H7 (cell line): ENCODE data around the gene UGT1A7. TPM values are rescaled to one million over a fixed set of nuclear protein-coding genes. Genes with fewer than 3 reads are reported as not detected.
"Not testable (repeated sequence)": the region's sequence is repeated elsewhere in the genome, so short reads cannot be mapped to it uniquely, and the experiment has no call there.

Experiments used
- DNase-seq: peaks from one replicate; pipeline ENCODE4 v3.0.0; 2012
- H3K27me3 ChIP-seq: 2 replicates; pipeline ENCODE4 v1.6.0; 2011; ENCODE audit warnings: mild to moderate bottlenecking, low read length; ENCODE audit not compliant: control insufficient read depth, insufficient read depth
- H3K36me3 ChIP-seq: replicated peaks from 2 replicates; pipeline ENCODE4 v1.5.1; 2011; ENCODE audit warnings: low read length; ENCODE audit not compliant: control insufficient read depth, insufficient read depth
- H3K4me3 ChIP-seq: 2 replicates; pipeline ENCODE4 v1.5.1; 2011; ENCODE audit warnings: low read depth, mild to moderate bottlenecking, control low read depth, low read length, moderate library complexity; ENCODE audit not compliant: insufficient read depth
- total RNA-seq: library from RNA; depleted of rRNA; stranded (reverse); fragments of >200 nt; shearing (Covaris generic); gene quantifications from 2 replicates; pipeline ENCODE4 v1.2.3, GENCODE V29; 2014

Gene UGT1A7
- total RNA-seq, 1 experiment from 2014 or later, result not detected

- no peak for DNase-seq
- Histone ChIP-seq H3K27me3 (no peaks in the 10 kb centered on the region), H3K4me3 (no peak within 1 kb of the TSS), H3K36me3 (no peaks in the 10 kb centered on the region)
These were observed 31.0 kb downstream of the UGT1A7 start, which contains the start of gene UGT1A5 for GRCh38 chr2:233712611-233713261. Gene UGT1A5, plus strand, starts transcription at chr2:233712907. Its CDS starts 85 bp downstream, at chr2:233712992.

- H3K36me3 ChIP-seq, result no peaks in the 10 kb centered on the region
- no peak overlapping the region for H3K4me3 ChIP-seq
- DNase-seq, result no peak
- H3K27me3 ChIP-seq, result no peaks in the 10 kb centered on the region
These were observed 31.5 kb downstream of the UGT1A7 start for GRCh38 chr2:233713262-233713615.

GRCh38 chr2:233714121-233714520 lies 32.4 kb downstream of the UGT1A7 start:
- H3K36me3 ChIP-seq, result no peaks in the 10 kb centered on the region
- no peak for DNase-seq
- no peak overlapping the region for H3K4me3 ChIP-seq
- H3K27me3 ChIP-seq, result no peaks in the 10 kb centered on the region

- no peaks in the 10 kb centered on the region for H3K27me3 ChIP-seq
These were observed 36.9 kb downstream of the UGT1A7 start, which contains the start of gene UGT1A4 for GRCh38 chr2:233718552-233718951. Gene UGT1A4, plus strand, starts transcription at chr2:233718736. Its CDS starts 85 bp downstream, at chr2:233718821.

GRCh38 chr2:233728723-233729301 lies 47.1 kb downstream of the UGT1A7 start, which contains the start of gene UGT1A3:
Gene UGT1A3, plus strand, starts transcription at chr2:233729042. Its CDS starts 85 bp downstream, at chr2:233729127.
- Histone ChIP-seq H3K4me3 (no peak within 1 kb of the TSS), H3K36me3 (no peaks in the 10 kb centered on the region), H3K27me3 (no peaks in the 10 kb centered on the region)
- no peak for DNase-seq

More at GRCh38 chr2:233718552-233718951, 36.9 kb downstream of the UGT1A7 start, which contains the start of gene UGT1A4:
- DNase-seq, result no peak
- no peaks in the 10 kb centered on the region for H3K36me3 ChIP-seq
- no peak within 1 kb of the TSS for H3K4me3 ChIP-seq

GRCh38 chr2:233736868-233737653 lies 55.4 kb downstream of the UGT1A7 start:
- not testable (repeated sequence) for H3K36me3 ChIP-seq, H3K4me3 ChIP-seq, DNase-seq, H3K27me3 ChIP-seq

- no peaks in the 10 kb centered on the region for H3K27me3 ChIP-seq
- no peak overlapping the region for H3K4me3 ChIP-seq
- DNase-seq, result no peak
- no peaks in the 10 kb centered on the region for H3K36me3 ChIP-seq
These were observed 59.2 kb downstream of the UGT1A7 start for GRCh38 chr2:233740870-233741269.

- no peak for DNase-seq
- Histone ChIP-seq H3K27me3 (no peaks in the 10 kb centered on the region), H3K4me3 (no peak overlapping the region), H3K36me3 (no peaks in the 10 kb centered on the region)
These were observed 62.0 kb downstream of the UGT1A7 start for GRCh38 chr2:233743464-233744259.

GRCh38 chr2:233745073-233745755 lies 63.5 kb downstream of the UGT1A7 start:
- Histone ChIP-seq H3K36me3 (no peaks in the 10 kb centered on the region), H3K4me3 (no peak overlapping the region), H3K27me3 (no peaks in the 10 kb centered on the region)
- no peak for DNase-seq

- DNase-seq, H3K36me3 ChIP-seq, H3K27me3 ChIP-seq, H3K4me3 ChIP-seq: not testable (repeated sequence)
These were observed 64.1 kb downstream of the UGT1A7 start for GRCh38 chr2:233745838-233746237.

- Histone ChIP-seq H3K4me3 (no peak overlapping the region), H3K27me3 (no peaks in the 10 kb centered on the region), H3K36me3 (no peaks in the 10 kb centered on the region)
- no peak for DNase-seq
These were observed 65.0 kb downstream of the UGT1A7 start for GRCh38 chr2:233746475-233747282.

GRCh38 chr2:233747283-233747544 lies 65.5 kb downstream of the UGT1A7 start:
- Histone ChIP-seq H3K4me3 (no peak overlapping the region), H3K36me3 (no peaks in the 10 kb centered on the region), H3K27me3 (no peaks in the 10 kb centered on the region)
- no peak for DNase-seq

GRCh38 chr2:233750689-233751088 lies 69.0 kb downstream of the UGT1A7 start:
- H3K27me3 ChIP-seq, H3K4me3 ChIP-seq, H3K36me3 ChIP-seq, DNase-seq: not testable (repeated sequence)
